AG10803 (cell line): ENCODE results near the gene ATF7IP.
A peak's percentile ranks its signal among the peaks of the same experiment; 100 is the strongest.

Source experiments
- DNase-seq: peaks from one replicate; pipeline ENCODE4 v3.0.0; 2010; ENCODE audit warnings: low read depth
- H3K4me3 ChIP-seq: 2 replicates; pipeline ENCODE4 v1.5.1; 2011; ENCODE audit warnings: mild to moderate bottlenecking, low read length, control low read depth
- TF ChIP-seq, protein P1 (sequence below): conservative IDR thresholded peaks from 2 replicates; pipeline ENCODE4 v1.5.1; 2011; ENCODE audit warnings: mild to moderate bottlenecking, low read length, control low read depth, inconsistent platforms

ATF7IP gene

DNA sequence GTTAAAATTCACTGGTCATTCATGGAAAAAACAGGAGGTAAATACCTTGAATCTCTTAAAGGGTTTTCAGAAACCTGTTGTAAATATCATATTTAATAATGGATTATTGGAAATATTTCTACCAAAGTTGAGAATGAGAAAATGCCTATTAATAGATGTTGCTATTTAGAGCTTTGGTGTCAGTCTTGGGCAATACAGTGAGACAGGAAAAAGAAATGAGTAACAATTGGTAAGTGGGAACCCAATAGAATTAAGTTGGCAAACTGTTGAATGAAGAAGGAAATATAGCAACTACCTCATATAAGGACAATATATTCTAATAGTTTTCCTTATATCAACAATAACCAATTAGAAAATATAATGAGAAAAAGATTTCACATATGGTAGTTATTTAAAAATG, 78.0 kb downstream of the ATF7IP start:
- peak; percentile 49 for DNase-seq
- no peak overlapping the region for H3K4me3 ChIP-seq
- TF ChIP-seq, protein P1, sequence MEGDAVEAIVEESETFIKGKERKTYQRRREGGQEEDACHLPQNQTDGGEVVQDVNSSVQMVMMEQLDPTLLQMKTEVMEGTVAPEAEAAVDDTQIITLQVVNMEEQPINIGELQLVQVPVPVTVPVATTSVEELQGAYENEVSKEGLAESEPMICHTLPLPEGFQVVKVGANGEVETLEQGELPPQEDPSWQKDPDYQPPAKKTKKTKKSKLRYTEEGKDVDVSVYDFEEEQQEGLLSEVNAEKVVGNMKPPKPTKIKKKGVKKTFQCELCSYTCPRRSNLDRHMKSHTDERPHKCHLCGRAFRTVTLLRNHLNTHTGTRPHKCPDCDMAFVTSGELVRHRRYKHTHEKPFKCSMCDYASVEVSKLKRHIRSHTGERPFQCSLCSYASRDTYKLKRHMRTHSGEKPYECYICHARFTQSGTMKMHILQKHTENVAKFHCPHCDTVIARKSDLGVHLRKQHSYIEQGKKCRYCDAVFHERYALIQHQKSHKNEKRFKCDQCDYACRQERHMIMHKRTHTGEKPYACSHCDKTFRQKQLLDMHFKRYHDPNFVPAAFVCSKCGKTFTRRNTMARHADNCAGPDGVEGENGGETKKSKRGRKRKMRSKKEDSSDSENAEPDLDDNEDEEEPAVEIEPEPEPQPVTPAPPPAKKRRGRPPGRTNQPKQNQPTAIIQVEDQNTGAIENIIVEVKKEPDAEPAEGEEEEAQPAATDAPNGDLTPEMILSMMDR: no peak

DNA sequence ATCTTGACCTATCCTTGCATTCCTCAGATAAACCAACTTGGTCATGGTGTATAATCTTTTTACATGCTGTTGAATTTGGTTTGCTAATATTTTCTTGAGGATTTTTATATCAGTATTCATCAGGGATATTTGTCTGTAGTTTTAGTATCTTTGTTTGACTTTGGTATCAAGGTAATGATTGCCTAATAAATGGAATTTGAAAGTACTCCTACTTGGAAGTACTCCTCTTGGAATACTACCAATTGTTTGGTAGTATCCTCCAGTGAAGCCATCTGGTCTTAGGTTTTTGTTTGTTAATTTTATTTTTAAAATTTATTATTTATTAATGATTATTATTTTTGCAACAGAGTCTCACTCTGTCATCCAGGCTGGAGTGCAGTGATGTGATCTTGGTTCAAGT, 85.0 kb downstream of the ATF7IP start:
- TF ChIP-seq, protein P1: no peak
- H3K4me3 ChIP-seq: no peak overlapping the region

DNA sequence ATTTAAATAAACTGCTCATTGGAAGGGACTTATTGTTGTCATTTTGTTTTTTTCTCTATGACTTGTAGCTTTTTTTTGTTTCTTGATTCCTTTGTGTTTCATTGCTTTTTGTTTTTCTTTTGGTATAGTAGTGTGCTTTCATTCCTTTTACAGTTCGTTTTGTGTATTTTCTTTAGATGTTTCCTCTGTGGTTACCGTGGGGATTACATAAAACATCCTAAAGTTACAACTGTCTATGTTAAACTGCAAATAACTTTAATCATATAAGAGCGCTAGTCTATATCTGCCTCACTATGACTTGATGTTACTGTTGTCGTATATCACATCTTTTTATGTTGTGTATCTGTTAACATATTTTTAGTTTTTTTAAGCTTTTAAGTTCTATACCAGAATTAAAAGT, 86.9 kb downstream of the ATF7IP start:
- no peak for DNase-seq
- no peak overlapping the region for H3K4me3 ChIP-seq
- TF ChIP-seq, protein P1: no peak

More for the DNA sequence above, 85.0 kb downstream of the ATF7IP start:
- no peak for DNase-seq

DNA sequence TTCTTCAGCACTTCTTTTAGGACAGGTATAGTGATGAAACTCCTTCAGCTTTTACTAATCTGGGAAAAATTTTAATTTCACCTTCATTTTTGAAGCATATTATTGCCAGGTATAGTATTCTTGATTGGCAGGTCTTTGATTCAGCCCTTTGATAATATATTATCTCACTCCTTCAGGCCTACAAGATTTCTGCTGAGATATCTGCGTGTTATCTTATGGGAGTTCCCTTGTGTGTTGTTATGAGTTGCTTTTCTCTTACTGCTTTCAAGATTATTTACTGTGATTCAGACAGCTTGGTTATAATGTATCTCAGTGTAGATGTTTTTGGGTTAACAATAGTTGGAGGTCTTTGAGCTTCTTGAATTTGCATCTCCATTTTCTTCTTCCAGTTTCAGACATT, 87.4 kb downstream of the ATF7IP start:
- DNase-seq: no peak
- H3K4me3 ChIP-seq: no peak overlapping the region
- TF ChIP-seq, protein P1: no peak

DNA sequence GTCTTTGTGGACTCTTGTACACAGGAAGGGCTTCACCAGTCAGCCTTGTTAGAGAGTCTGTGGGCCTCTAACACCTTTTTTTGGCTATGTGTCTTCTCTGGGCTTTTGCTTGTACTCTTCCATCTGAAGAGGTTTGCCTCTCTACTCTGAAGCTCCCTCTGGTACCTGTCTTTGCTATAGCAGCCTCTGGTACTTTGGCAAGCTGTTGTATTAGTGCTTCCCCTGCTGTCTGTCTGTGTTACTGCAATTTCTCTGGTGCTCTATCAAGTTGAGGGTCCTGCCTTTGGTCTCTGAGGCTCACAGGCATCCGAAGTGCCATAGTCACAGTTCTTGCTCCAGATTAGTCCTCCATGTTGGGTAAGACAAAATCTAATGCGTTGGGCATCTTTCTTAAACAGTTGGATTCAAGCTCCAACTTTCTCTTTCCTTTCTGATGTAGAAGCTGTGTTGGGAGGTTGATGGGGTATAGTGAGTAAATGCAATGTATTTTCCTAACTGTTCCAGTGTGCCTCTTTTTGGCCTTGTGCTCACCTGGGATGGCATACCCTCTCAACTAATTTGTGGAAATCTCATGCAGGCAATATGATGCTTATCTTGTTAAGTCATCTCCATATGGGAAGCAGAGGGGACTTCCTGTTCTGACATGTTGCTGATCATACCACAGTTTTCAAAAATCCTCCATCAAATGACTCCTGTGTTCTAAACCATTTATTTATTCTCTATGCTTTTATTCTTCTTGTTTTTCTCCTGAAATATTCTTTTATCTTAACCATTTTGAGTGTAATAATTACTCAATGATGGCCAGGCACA, 88.8 kb downstream of the ATF7IP start:
- peak; percentile 30 for DNase-seq
- TF ChIP-seq, protein P1: peak; percentile 54
- H3K4me3 ChIP-seq: no peak overlapping the region

DNA sequence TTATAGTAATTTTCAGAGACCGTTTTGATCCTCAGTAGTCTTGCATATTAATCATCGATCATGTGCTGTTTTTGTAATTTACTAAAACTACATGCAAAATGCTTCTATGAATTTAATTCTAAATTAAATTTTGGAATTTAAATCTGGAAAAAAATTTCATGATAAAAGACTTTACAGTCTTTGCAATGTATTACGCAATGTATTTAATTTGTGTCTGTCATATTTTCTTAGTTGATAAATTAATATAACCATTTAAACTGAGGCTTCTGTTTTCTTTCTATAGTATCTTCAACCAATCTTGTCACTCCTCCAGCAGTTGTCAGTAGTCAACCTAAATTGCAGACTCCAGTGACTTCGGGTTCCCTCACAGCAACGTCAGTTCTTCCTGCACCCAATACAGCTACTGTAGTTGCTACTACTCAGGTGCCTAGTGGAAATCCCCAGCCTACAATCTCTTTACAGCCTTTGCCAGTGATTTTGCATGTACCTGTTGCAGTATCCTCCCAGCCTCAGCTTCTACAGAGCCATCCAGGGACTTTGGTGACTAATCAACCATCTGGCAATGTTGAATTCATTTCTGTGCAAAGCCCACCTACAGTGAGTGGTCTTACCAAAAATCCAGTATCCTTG, 94.8 kb downstream of the ATF7IP start:
- TF ChIP-seq, protein P1: no peak
- no peak overlapping the region for H3K4me3 ChIP-seq
- DNase-seq: no peak

DNA sequence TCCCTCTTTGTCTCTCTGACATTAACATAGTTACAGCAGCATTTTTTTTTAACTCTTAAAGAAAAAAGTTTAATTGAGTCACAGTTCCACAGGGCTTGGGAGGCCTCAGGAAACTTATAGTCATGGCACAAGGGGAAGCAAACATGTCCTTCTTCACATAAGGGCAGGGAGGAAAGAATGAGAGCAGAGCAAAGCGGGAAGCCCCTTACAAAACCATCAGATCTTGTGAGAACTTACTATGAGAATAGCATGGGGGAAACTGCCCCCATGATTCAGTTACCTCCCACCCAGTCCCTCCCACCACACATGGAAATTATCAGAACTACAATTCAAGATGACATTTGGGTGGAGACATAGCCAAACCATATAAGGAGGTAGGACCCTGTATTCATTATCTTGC, 106.0 kb downstream of the ATF7IP start:
- DNase-seq: no peak
- TF ChIP-seq, protein P1: no peak
- no peak overlapping the region for H3K4me3 ChIP-seq
